ENCODE results near the gene CTNNA1.

DNA sequence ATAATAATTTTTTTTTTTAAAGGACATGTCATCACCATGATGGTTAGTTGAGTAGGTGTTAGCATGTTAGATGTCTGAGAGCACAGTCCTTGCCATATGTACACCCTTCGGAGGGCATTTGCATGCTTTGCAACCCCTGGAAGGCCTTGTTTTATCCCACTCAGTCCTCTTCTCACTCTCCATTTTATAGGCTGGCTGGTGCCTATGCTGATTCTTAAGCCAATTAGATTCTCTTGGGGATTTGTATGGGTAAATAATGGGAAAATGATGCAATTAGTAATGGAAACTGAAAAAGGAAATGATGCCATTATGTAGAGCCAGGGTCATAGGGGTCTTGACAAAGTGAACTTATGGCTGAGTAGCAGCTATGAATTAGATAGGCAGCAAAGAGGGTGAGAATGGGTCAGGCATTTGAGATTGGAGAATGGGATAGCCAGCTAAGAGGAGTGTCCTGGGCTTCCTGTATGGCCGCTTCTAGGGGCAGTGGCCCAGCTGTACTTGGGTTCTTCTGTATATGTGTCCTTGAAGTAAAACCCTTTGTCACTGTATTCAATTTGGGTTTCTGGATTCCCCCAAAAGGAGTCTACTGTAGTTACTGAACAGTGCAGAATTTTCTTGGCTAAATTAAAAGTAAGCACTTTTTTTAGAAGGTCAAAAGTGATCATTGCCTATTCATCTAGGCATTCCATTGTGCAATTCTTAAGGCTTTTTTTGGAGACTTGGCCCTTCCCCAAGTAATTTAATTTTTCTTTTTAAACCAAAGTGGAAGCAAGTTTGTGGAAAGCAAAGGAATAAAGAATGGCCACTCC lies 90.3 kb downstream of the CTNNA1 start:
- TF ChIP-seq, protein P1, sequence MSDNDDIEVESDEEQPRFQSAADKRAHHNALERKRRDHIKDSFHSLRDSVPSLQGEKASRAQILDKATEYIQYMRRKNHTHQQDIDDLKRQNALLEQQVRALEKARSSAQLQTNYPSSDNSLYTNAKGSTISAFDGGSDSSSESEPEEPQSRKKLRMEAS (IDR thresholded peaks at IDR 0.05; ENCODE audit: low read depth, low read length) = no peak
- TF ChIP-seq, protein P2, sequence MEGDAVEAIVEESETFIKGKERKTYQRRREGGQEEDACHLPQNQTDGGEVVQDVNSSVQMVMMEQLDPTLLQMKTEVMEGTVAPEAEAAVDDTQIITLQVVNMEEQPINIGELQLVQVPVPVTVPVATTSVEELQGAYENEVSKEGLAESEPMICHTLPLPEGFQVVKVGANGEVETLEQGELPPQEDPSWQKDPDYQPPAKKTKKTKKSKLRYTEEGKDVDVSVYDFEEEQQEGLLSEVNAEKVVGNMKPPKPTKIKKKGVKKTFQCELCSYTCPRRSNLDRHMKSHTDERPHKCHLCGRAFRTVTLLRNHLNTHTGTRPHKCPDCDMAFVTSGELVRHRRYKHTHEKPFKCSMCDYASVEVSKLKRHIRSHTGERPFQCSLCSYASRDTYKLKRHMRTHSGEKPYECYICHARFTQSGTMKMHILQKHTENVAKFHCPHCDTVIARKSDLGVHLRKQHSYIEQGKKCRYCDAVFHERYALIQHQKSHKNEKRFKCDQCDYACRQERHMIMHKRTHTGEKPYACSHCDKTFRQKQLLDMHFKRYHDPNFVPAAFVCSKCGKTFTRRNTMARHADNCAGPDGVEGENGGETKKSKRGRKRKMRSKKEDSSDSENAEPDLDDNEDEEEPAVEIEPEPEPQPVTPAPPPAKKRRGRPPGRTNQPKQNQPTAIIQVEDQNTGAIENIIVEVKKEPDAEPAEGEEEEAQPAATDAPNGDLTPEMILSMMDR (IDR thresholded peaks at IDR 0.05; ENCODE audit: low read depth, low read length) = no peak
- no peak for TF ChIP-seq POLR2A (IDR thresholded peaks at IDR 0.05; ENCODE audit: extremely low read depth, insufficient read length)
- no peak for TF ChIP-seq MYC (IDR thresholded peaks at IDR 0.05; ENCODE audit: low read depth, low read length)

Measured in NB4 (cell line).